NCI-H1105 (cell line): ENCODE results near the gene PTPN22.
"Not testable (repeated sequence)": the region's sequence is repeated elsewhere in the genome, so short reads cannot be mapped to it uniquely, and the experiment has no call there.

ENCODE experiments used
- DNase-seq: peaks from one replicate; lab custom pipeline; 2025; lab: John Stamatoyannopoulos, UW

PTPN22 gene

GRCh38 chr1:113852694-113853093 lies 18.8 kb downstream of the PTPN22 start:
- not testable (repeated sequence) for DNase-seq

DNA sequence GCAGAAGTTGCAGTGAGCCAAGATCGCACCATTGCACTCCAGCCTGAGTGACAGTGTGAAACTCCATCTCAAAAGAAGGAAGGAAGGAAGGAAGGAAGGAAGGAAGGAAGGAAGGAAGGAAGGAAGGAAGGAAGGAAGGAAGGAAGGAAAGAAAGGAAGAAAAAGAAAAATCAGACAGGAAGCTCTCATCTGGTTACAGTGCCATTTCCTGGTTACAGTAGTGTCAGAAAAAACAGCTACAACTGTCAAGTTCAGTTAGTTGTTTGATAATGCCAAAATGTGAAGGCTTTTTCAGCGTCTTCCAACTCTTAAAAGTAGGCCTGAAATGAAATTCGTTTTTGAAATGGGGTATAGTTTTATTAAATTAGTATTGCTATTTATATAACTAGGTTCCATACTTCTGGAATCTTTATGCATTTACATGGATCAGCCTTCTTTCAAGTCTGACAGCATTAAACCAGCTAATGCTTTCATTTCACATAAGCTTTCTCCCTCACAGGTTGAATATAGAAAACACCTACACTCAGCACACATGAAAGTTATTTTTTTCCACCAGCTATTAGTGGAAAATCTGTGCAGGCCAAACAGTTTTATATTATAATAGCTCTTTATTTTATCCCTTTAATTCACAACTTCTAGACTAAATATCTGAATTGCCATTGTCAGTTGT lies 21.2 kb downstream of the PTPN22 start:
- DNase-seq: no peak

GRCh38 chr1:113849072-113849471 lies 22.4 kb downstream of the PTPN22 start:
- DNase-seq: no peak

DNA sequence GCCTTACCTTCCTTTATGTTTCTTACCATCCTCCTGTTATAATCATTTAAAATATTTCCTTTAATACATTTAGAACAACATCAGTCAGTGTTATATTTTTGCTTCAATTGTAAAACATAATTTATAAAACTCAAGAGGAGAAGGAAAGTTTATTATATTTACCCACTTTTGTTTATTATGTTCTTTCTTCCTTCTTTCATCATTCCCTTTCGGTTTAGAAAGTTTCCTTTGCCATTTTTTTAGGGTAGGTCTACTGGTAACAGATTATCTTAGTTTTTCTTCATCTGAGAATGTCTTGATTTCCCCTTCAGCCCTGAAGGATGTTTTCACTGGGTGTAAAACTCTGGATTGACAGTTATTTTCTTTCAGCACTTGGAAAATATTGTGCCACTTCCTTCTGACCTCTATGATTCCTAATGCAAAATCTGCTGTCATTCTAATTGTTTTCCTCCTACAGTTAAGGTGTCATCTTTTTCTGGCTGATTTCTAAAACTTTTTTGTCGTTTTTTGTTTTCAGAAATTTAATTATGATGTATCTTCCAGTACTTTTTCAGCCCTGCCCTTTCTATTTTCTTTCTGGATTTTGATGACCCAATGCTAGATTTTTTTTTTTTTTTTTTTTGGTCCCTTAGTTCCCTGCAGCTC lies 25.0 kb downstream of the PTPN22 start:
- no peak for DNase-seq

GRCh38 chr1:113836534-113836933 lies 35.0 kb downstream of the PTPN22 start:
- DNase-seq: no peak

DNA sequence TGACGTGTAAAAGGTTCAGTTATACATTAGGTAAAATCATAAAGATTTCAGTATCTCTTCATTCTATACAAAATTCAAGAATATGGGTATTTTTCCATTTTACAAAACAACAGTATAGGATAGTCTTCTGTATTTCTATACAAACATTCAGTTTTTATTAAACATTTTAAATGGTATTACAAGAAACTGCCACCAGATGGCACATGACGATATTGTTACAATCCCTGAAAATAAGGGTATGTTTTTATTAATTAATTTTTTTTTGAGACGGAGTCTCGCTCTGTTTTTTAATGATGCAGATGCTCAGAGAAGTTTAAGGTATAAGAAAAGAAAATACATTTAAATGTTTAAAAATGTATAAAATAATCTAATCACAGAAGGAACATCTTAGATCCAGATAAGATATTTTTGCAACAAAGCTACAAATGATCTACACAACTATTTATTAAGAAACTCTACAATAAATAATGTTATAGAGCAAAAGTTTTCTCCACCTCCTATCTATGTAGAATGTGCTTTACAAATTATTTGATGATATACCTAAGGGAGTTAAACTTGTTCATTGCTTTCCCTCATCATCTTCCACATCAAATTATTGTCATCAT lies 35.7 kb downstream of the PTPN22 start:
- peak; percentile 3 for DNase-seq

DNA sequence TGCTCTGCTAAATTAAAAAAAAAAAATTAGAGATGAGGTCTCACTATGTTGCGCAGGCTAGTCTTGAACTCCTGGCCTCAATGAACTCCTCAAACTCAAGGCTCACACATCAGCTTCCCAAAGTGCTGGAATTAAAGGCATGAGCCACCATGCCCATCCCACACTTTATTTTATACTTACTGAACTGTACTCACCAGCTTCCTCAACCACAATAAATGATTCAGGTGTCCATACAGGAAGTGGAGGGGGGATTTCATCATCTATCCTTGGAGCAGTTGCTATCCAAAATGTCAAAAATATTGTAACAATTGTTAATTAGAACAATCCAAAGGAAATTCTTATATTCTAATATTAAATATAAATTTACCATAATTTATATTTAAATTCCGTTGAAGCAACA lies 36.8 kb downstream of the PTPN22 start:
- no peak for DNase-seq

DNA sequence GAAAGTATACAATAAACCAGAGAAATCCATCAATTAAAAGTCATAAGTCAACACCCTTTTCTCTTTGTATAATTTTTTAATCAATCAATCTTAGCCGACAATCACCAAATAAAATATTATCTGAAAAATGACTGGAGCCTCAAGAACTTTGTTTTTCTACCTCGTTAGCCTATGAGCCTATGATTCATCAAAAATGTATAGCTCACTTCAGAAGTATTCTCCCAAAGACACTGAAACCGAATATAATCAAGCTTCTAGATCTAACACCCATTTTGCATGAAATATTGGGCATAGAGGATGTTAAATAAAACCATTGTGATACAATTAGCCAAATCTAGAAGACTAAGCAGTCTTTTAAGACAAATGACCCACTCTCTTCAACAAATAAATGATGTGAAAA lies 41.5 kb downstream of the PTPN22 start:
- no peak for DNase-seq

- DNase-seq: no peak
Measured at GRCh38 chr1:113821916-113822315, 49.6 kb downstream of the PTPN22 start.

- no peak for DNase-seq
Measured at GRCh38 chr1:113818578-113818977, 52.9 kb downstream of the PTPN22 start.

GRCh38 chr1:113813218-113813617 lies 58.3 kb downstream of the PTPN22 start:
- DNase-seq: no peak

GRCh38 chr1:113812661-113813135 lies 58.8 kb downstream of the PTPN22 start:
- DNase-seq: no peak

DNA sequence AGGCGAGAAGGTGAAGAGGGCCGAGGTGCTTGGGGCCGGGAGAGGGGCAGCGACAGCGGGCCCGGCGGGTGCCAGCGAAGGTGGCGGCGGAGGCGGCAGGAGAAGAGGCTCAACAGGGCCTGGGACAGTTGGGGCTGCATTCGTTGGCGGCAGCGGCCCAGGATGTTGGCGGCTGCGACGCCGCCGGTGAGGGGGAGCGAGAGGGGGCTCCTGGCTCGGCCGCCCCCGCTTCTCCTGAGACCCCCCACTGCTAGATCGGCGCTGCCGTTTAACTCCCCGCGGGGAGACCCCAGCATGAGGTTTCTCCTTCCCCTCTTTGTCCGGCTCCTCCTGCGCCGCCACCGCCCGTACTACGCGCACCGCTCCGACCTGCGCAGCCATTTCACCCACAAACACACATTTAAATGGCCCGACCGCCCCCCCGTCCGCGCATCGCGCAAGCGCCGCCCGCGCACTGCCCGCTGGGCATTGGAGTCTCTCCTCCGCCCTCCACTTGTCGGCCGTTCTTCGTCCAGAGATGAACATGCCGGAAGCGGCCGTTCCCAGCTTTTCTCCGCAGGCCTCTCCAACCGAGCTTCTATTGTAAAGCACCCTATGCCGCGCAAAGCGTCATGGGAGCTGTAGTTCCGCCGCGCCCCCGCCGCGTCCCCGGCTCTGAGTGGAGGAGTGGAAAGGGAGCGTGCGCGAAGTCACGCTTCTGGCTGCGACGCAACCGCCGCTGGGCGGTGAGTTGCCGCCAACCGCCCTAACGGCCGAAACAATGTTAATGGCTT lies 59.4 kb downstream of the PTPN22 start, which contains the start of gene RSBN1:
Gene RSBN1 (minus strand): TSS at position 589 of the 773 bp plus-strand sequence. CDS start 64 bp downstream, at position 525.
- DNase-seq: peak; percentile 99

DNA sequence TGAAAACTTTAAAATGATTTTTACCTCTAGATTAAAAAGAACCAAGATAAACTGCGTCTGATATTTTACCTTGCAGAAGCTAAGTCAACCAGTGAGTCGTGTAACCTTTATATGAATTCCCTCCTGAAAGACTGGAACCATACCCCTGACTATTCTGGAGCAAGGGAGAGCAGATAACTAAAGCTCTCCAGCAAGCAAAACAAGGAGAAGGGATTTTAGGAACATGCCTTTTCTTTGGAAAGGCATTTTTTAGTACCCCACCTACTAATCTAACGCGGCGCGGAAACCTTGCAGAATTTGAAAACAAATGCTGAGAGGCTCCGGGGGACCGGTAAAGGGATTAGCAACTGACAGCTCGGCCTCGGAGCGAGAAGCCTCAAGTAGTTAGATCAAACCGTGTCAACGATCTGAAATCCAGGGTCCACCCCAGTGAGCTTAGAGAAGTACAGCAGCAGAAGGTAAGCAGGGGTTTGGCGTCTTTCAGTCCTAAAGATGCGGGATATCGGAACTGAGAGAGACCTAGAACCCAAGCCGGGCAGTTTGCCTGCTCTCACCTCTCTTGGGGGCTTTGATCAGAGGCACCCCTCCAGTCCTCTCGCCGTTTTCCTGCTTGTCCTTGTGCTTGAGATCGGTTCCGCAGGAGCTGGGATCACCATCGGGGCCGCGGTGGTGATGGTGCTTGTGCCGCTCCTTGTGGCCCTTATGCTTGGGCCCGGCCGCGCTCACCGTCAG lies 60.2 kb downstream of the PTPN22 start:
- peak; percentile 11 for DNase-seq

- no peak for DNase-seq
Measured at GRCh38 chr1:113809670-113810602, 61.6 kb downstream of the PTPN22 start.

DNA sequence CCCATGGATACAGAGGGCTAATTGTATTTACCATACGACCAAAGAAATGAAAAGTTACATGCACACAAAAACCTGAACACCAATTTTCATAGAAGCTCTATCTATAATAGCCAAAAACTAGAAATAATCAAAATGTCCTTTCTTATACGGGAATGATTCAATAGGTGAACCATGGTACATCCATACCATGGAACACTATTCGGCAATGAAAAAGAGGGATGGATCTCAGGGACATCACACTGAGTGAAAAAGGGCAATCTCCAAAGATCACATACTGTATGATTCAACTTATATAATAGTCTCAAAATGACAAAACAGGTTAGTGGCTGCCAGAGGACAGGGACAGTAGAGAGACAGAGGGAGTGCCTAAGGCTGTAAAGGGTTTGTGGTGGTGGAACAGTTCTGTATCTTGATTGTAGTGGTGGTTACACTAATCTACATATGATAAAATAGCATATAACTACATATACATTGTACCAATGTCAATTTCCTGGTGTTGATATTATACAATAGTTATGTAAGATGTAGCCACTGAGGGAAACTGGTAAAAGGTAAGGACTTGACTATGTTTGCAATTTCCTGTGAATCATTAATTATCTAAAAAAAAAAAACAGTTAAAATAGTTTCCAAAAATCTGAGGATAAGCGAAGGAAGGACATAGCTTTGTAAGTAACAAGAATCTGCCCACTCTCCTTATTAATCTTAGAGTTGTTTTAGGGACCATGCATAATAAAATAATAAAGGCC lies 62.9 kb downstream of the PTPN22 start:
- DNase-seq: no peak

DNA sequence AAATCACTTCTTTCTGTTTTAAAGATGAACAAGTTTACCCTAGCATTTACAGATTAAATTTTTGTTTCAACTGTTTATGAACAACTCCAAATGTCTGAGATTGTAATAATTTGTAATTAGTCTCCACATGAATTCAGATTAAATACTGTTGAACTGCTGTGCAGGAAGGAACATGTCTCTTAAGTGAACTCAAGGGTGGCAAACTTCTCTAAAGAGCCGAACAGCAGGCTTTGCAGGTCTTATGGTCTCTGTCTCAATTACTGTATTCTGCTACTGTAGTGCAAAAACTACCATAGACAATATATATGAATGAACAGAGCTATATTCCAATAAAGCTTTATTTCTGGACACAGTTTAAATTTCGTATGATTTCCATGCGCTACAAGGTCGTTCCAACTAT lies 65.9 kb downstream of the PTPN22 start:
- DNase-seq: no peak

GRCh38 chr1:113805256-113805531 lies 66.3 kb downstream of the PTPN22 start:
- no peak for DNase-seq

DNA sequence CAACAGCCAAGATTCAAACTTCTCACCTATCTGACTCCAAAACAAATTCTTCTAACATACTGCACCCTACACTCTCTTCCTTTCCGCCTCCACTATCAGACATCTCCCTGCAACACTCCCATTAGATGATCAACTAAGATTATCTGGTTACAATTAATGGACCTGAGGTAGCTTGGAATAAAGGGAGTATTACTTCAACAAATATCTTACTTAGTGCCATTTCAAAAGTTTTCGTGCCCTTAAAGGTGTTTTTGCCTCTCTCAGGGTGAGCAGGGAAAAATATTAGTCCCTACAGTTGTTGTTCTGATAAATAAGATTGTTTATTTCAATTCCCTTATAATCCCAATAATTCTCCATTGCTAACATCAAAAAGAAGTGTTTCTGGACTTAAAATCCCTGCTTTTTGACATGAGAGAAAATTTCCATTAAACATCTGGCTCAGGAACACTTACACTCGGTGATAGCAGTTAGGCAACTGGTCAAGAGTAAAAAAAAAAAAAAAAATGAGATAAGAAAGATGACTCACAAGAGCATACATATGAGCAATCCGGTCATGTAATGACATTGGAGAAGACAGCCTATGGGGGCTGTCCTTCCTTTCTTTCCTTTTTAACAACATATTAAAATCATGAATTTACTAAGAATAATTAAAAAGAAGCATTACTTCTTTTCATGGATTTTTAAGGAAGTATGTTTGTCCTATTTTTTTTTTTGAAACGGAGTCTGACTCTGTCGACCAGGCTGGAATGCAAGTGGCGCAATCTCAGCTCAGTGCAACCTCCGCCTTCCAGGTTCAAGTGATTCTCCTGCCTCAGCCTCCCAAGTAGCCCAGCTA lies 66.9 kb downstream of the PTPN22 start:
- DNase-seq: no peak
